Glomerular endothelial cell (primary cell): ENCODE results near the gene ACYP1. TPM values are rescaled to one million over a fixed set of nuclear protein-coding genes. Genes with fewer than 3 reads are reported as not detected.

Source experiments
- DNase-seq: peaks from one replicate; pipeline ENCODE4 v3.0.0-alpha.2; 2011; ENCODE audit warnings: low read depth, low spot score; ENCODE audit errors: extremely low read depth
- total RNA-seq: library from RNA; depleted of rRNA; stranded (reverse); fragments of >200 nt; gene quantifications from 2 replicates; pipeline ENCODE4 v1.2.3, GENCODE V29; 2015

ACYP1 gene
- total RNA-seq: 8.2 and 13.3 TPM in 2 replicates

DNA sequence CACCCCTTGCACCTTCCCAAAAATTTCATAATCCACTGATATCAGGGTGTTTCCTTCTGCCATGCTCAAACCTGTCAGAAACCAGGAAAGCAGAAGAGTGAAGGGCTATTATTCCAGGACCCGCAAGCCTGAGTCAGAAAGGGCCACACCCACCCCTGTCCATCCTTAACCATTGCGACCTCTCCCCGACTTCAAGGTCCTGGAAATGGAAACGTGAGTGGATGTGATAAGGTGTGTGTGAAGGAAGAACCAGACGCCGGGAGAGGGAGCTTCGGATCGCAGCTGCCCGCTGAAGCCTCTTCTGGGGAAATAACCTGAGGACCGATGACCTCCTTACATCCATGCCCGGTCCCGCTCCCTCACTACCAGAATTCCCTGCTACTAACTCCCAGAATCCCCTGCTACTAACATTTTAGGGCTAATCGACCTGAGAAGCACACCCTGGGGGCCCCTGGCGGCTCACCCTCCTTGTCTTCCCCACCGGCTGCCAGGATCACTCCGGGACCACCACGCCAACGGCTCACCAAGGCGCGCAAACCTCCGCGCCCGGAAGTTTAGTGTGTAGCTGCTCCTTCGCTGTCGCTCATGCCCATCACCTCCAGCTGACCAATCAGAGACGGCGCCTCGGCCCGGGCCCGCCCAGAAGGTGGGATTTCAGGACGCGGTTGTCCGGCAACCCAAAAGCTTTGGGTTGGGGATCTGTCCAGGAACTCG, at the start of gene ACYP1:
Gene ACYP1 (minus strand): TSS at position 534 of the 714 bp plus-strand sequence. CDS start 471 bp downstream, at position 63.
- DNase-seq: no peak

- DNase-seq: no peak
These were observed 46.1 kb upstream of the ACYP1 start for GRCh38 chr14:75109877-75110276.

DNA sequence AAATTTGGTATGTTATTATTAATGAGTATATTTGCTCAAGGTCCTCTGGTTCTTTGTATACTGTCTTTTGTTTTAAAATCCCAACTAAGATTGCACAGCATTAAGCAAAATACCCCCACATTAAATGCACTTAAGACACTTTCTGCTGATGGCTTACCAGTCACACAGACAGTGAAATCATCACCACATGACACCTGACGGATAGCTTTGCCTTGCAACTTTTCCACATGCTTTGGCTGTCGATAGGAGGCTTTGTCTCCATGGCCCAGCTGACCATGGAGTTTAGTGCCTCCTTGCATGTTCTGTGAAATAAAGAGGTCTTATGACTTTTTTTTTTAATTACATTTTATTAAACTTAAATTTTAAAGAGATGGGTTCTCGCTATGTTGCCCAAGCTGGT, 43.4 kb upstream of the ACYP1 start:
- no peak for DNase-seq

DNA sequence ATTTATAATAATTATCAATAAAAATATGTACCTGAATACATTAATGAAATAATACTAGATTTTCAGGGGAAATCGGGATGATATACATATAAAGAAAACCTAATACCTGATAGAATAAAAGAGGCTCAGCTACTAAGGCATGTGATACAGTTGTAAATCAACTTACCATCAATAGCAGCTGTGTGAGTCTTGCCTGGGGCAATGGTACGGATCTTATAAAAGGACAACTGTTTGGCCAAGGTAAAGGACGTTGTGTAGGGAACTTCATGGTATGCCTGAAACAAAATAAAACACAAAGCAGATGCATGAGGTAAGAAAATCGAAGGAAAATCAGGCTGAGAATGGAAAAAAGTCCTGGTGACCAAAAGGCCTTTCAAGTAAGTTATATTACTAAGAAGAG, 37.7 kb upstream of the ACYP1 start:
- no peak for DNase-seq

DNA sequence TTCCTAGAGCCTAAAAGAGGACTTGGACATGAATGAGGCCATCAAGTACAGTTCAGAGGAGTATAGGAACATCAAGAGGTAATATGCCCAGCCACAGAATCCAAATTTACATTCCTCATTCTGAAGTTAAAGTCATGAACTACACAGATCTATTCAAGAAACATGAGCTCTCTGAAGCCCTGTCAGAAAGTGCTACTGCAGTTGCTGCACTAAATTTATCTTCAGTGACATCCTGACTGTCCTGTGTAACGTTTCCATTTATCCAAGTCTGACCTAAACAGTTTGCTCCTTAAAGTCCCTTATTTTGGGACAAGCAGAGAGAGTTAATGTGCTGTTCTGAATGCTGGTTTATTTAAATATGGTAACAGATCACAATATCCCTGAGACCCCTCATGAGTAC, 34.9 kb upstream of the ACYP1 start:
- DNase-seq: no peak

DNA sequence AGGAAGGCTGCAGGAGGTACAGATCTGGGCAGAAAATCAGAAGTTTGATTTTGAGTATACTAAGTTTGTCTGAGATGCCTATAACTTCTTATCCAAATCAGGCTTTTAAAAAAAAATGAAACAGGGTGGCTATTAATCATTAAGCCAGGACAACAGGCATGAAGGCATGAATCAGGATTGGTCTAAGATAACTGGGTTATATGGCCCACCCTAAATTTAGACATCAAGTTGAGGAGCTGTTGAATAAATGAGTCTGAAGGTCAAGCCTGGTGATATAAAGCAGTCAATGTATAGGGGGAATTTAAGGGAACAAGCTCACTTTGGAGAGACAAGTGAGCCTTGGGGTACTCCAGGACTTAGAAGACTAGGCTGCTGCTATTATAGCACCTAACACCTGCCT, 34.4 kb upstream of the ACYP1 start:
- DNase-seq: no peak

GRCh38 chr14:75096959-75097358, 33.1 kb upstream of the ACYP1 start:
- no peak for DNase-seq

DNA sequence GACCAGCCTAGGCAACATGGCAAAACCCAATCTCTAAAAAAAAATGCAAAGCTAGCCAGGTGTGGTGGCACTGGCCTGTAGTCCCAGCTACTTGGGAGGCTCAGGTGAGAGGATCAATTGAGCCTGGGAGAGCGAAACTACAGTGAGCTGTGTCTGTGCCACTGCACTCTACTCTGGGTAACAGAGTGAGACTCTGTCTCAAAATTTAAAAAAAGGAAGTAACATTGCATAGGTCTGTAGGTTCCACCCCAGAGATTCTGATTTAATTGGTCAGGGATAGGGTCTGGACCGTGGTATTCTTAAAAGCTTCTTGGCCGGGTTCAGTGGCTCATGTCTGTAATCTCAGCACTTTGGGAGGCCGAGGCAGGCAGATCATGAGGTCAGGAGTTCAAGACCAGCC, 31.9 kb upstream of the ACYP1 start:
- DNase-seq: no peak

- no peak for DNase-seq
These were observed 31.1 kb upstream of the ACYP1 start for GRCh38 chr14:75094896-75095295.

- DNase-seq: no peak
These were observed 28.9 kb upstream of the ACYP1 start for GRCh38 chr14:75092698-75093097.

DNA sequence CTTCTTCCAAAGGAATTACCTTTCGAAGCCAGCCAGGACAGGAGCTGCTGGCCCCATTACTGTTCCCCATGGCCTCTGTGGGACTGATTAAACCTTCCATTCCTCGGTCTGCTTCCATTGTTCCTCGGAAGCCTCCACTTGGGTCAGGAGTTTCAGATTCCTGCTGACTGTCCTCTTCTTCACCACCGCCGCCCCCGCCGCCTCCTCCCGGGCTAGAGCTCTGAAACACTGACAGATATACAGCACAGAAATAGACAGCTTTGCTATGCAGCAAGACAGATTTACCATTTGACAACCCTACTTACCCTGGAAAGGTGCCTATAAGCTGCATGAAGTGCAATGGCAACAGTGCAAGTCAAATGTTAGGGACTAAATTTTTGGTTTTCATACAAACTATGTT, 27.4 kb upstream of the ACYP1 start:
- no peak for DNase-seq

- DNase-seq: no peak
These were observed 26.5 kb upstream of the ACYP1 start for GRCh38 chr14:75090353-75090752.

DNA sequence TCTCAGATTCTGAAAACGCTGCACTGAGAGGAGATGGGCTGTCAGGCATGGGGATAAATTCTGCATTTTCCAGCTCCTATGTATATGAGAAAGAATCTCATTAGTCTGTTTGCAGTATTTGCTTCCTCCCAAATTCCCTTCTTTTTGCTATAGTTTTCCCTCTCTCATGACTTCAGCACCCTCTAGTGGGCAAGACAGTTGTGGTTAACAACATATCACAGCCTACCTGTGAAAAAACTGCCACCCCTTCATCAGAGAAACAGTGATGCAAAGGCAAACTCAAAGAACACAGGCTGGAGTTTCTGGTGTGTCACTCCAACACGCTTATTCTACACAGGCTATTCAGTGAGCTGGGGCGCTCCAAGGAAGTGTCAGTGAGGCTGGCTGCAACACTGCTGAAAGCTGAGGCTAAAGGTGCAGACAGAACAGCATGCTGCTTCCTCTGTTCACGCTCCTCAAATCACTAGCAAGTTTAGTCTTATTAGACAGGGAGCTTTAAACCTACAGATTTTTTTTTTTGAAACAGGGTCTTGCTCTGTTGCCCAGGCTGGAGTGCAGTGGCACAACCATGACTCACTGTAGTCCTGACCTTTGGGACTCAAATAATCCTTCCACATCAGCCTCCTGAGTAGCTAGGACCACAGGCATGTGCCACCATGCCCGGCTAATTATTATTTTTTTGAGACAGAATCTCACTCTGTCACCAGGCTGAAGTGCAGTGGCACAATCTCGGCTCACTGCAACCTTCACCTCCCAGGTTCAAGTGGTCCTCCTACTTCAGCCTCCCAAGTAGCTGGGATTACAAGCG, 24.9 kb upstream of the ACYP1 start:
- peak; percentile 37 for DNase-seq

DNA sequence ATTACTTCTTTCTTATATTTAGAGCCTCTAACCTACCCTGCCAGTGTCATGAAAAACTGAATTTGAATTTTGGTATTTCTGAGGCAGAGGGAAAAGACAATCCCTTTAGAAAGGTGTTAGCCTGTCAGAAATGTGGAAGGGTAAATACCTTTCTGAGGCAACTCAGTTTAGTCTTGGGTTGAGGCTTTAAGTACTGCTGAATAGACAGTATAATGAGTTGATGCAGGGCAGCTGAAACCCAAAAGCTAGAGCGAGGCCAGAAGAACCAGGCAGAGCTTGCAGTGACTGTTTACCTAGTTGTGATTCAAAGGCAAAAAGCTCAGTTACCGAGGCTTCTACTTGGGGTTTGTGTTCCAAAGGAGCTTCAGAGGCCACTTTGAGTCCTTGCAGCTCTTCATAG, 24.3 kb upstream of the ACYP1 start:
- no peak for DNase-seq

GRCh38 chr14:75084513-75084912, 20.7 kb upstream of the ACYP1 start:
- DNase-seq: no peak

GRCh38 chr14:75083271-75083670, 19.4 kb upstream of the ACYP1 start:
- no peak for DNase-seq

GRCh38 chr14:75081660-75082229, 17.9 kb upstream of the ACYP1 start:
- DNase-seq: no peak

GRCh38 chr14:75079521-75079920, 15.7 kb upstream of the ACYP1 start:
- DNase-seq: no peak

- DNase-seq: no peak
These were observed 14.0 kb upstream of the ACYP1 start for GRCh38 chr14:75077794-75078193.

GRCh38 chr14:75070383-75070782, 6.6 kb upstream of the ACYP1 start:
- DNase-seq: no peak

DNA sequence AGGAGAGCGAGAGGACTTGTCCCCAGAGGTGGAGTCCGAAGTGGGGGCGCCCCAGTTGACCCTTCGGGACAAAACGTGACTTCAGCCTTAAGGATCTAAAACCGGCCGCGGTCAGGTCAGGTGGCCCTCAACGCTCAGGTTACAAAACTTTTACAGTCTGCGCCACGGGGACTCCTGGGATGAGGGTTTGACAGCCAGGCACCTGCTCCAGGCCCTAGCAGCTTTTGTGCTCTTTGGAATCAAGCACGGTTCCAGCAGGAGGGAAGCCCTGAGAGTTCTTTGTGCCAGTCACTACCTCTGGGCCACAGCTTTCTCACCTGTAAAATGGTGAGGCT, 6.0 kb upstream of the ACYP1 start:
- no peak for DNase-seq
